ENCODE results near the gene PRADC1. TPM values are rescaled to one million over a fixed set of nuclear protein-coding genes. Genes with fewer than 3 reads are reported as not detected.

PRADC1 gene
- total RNA-seq, 2 donors from 2014 or later, result 21.4 to 26.3 TPM

GRCh38 chr2:73217826-73218225, 15.2 kb downstream of the PRADC1 start:
- intact Hi-C loops (cut with DNase I), result no loop called here
- no peak for DNase-seq (ENCODE audit: low spot score)
- H3K4me3 ChIP-seq, result no peak overlapping the region
- H3K4me1 ChIP-seq (replicated peaks), result no peaks in the 10 kb centered on the region
- WGBS, result 86% methylated on average over 2 of the region's 2 CpGs
- no peak overlapping the region for H3K27ac ChIP-seq
- no peaks in the 10 kb centered on the region for H3K9me3 ChIP-seq
- TF ChIP-seq POLR2A (IDR thresholded peaks at IDR 0.05) (no peak), POLR2AphosphoS5 (IDR thresholded peaks at IDR 0.05) (no peak), CTCF (IDR thresholded peaks at IDR 0.05) (no peak)
- no peaks in the 10 kb centered on the region for H3K36me3 ChIP-seq
- H3K27me3 ChIP-seq (replicated peaks; ENCODE audit: insufficient read depth), result no peaks in the 10 kb centered on the region

GRCh38 chr2:73217160-73217559, 15.9 kb downstream of the PRADC1 start:
- intact Hi-C loops (cut with DNase I), result no loop called here
- Histone ChIP-seq H3K27ac (no peak overlapping the region), H3K9me3 (no peaks in the 10 kb centered on the region), H3K4me1 (replicated peaks) (no peaks in the 10 kb centered on the region), H3K4me3 (no peak overlapping the region), H3K27me3 (replicated peaks; ENCODE audit: insufficient read depth) (no peaks in the 10 kb centered on the region), H3K36me3 (no peaks in the 10 kb centered on the region)
- no peak for DNase-seq (ENCODE audit: low spot score)
- TF ChIP-seq POLR2AphosphoS5 (IDR thresholded peaks at IDR 0.05) (no peak), POLR2A (IDR thresholded peaks at IDR 0.05) (no peak), CTCF (IDR thresholded peaks at IDR 0.05) (no peak)
- 89% methylated on average over 5 of the region's 5 CpGs for WGBS

GRCh38 chr2:73215254-73215653, 17.8 kb downstream of the PRADC1 start:
- Histone ChIP-seq H3K4me3 (no peak overlapping the region), H3K27ac (no peak overlapping the region), H3K36me3 (no peaks in the 10 kb centered on the region), H3K27me3 (replicated peaks; ENCODE audit: insufficient read depth) (no peaks in the 10 kb centered on the region), H3K4me1 (replicated peaks) (no peaks in the 10 kb centered on the region), H3K9me3 (no peaks in the 10 kb centered on the region)
- TF ChIP-seq POLR2AphosphoS5 (IDR thresholded peaks at IDR 0.05) (no peak), CTCF (IDR thresholded peaks at IDR 0.05) (peak in 1 of 4 experiments; percentile 5)
- intact Hi-C loops (cut with DNase I), result no loop called here
- WGBS, result 70% methylated on average over 4 of the region's 4 CpGs
- no peak for DNase-seq (ENCODE audit: low spot score)

DNA sequence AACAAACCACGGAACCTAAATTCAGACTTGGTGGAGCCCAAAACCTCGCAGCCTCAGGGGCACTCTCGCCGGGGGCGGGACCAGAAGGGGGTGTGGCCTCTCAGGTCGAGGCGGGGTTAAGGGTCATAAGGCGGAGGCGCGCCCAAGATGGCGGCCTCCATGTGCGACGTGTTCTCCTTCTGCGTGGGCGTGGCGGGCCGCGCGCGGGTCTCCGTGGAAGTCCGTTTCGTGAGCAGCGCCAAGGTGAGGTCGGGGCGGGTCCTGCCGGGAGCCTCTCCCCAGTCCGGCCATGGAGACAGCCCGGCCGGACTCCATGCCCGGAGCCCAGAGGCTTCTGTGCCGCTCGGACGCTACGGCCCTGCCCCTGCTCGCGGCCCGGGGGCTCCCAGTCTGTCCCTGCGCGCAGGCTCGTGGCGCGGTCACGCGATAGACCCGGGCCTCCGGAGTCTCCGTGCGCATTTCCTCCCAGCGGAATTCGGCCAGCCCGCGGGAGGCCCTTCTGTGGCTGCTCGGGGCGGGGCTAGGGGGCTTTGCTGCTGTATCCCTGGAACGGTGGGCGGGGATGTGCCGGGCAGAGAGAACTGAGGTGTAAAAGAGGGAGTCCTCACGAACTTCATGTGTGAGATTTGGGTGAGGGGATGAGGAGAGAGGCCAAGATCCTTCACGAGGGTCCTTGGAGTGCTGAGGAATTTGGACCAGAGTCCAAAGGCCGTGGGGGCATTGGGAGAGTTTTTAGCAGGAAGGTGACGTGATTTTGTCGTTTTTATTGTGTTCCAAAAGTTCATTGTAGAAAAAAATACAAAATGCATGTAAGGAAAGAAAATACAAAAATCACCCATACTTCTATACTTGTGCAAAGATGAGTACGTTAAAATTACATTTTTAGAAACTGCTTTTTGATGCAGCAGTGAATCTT, 18.7 kb downstream of the PRADC1 start, which contains the start of gene SMYD5:
SMYD5 (plus strand) TSS at position 126 of the 916 bp plus-strand sequence; CDS start at position 148, 22 bp downstream.
- under 1% methylated on average over 47 of the region's 64 CpGs for WGBS

More for the DNA sequence above, 18.7 kb downstream of the PRADC1 start, which contains the start of gene SMYD5:
- TF ChIP-seq POLR2AphosphoS5 (IDR thresholded peaks at IDR 0.05) (peak; percentile 44), CTCF (IDR thresholded peaks at IDR 0.05) (no peak)
- Histone ChIP-seq H3K27me3 (replicated peaks; ENCODE audit: insufficient read depth) (no peaks in the 10 kb centered on the region), H3K36me3 (no peaks in the 10 kb centered on the region), H3K9me3 (no peaks in the 10 kb centered on the region), H3K27ac (peak within 1 kb of the TSS; percentile 37 to 64), H3K4me3 (peak within 1 kb of the TSS; percentile 80 to 82), H3K4me1 (replicated peaks) (no peaks in the 10 kb centered on the region)
- intact Hi-C loops (cut with DNase I), result no loop called here
- DNase-seq (ENCODE audit: low spot score), result peak; percentile 70

All from prostate gland (tissue), 2 donors.